ENCODE measurements around the gene CPE.

- TF ChIP-seq CTCF (IDR thresholded peaks at IDR 0.05) (no peak), POLR2A (IDR thresholded peaks at IDR 0.05) (no peak)
These were observed 163.1 kb downstream of the CPE start for GRCh38 chr4:165541851-165542459.

Data from lower leg skin (tissue), 3 donors.